HG03045 (cell line): ENCODE results near the gene IFITM2.
"Not testable (repeated sequence)": the region's sequence is repeated elsewhere in the genome, so short reads cannot be mapped to it uniquely, and the experiment has no call there.

ENCODE experiments used
- ATAC-seq: cut with Tn5 transposase; IDR thresholded peaks from one replicate; pipeline ENCODE4 v1.9.1; 2021; ENCODE audit warnings: mild to moderate bottlenecking, moderate library complexity; ENCODE audit not compliant: unreplicated experiment

Gene IFITM2

GRCh38 chr11:324156-324555, 16.5 kb downstream of the IFITM2 start:
- no peak for ATAC-seq

- not testable (repeated sequence) for ATAC-seq
These were observed 17.2 kb downstream of the IFITM2 start for GRCh38 chr11:324593-325517.

- no peak for ATAC-seq
These were observed 18.4 kb downstream of the IFITM2 start for GRCh38 chr11:325796-326591.

GRCh38 chr11:326592-326841, 18.9 kb downstream of the IFITM2 start:
- no peak for ATAC-seq

- peak; percentile 63 for ATAC-seq
These were observed 19.4 kb downstream of the IFITM2 start for GRCh38 chr11:326842-327580.

GRCh38 chr11:327581-327923, 19.9 kb downstream of the IFITM2 start:
- ATAC-seq, result no peak

GRCh38 chr11:328012-328411, 20.4 kb downstream of the IFITM2 start:
- no peak for ATAC-seq

GRCh38 chr11:328516-329100, 21.0 kb downstream of the IFITM2 start:
- not testable (repeated sequence) for ATAC-seq

- no peak for ATAC-seq
These were observed 22.3 kb downstream of the IFITM2 start for GRCh38 chr11:329886-330253.

GRCh38 chr11:330307-330693, 22.7 kb downstream of the IFITM2 start:
- no peak for ATAC-seq

- ATAC-seq, result no peak
These were observed 23.2 kb downstream of the IFITM2 start for GRCh38 chr11:330694-331357.

GRCh38 chr11:331358-332060, 23.9 kb downstream of the IFITM2 start:
- no peak for ATAC-seq

GRCh38 chr11:332651-333480, 25.2 kb downstream of the IFITM2 start:
- no peak for ATAC-seq

GRCh38 chr11:333616-334263, 26.1 kb downstream of the IFITM2 start:
- not testable (repeated sequence) for ATAC-seq

GRCh38 chr11:334264-334994, 26.8 kb downstream of the IFITM2 start:
- no peak for ATAC-seq

GRCh38 chr11:335779-336658, 28.4 kb downstream of the IFITM2 start:
- ATAC-seq, result no peak

- no peak for ATAC-seq
These were observed 29.1 kb downstream of the IFITM2 start for GRCh38 chr11:336659-337198.
